K562 treated with DMSO at 1 percent for 12 hours (cell line): ENCODE data around the gene USF3. TPM values are rescaled to one million over a fixed set of nuclear protein-coding genes. Genes with fewer than 3 reads are reported as not detected.

Source experiments
- total RNA-seq: library from RNA; unstranded; fragments of 300-600 nt; gene quantifications from 2 replicates; pipeline ENCODE4 v1.2.3, GENCODE V29; 2022; ENCODE audit not compliant: insufficient read depth

USF3 gene
- 0.44 and 2.5 TPM in 2 replicates for total RNA-seq

DNA sequence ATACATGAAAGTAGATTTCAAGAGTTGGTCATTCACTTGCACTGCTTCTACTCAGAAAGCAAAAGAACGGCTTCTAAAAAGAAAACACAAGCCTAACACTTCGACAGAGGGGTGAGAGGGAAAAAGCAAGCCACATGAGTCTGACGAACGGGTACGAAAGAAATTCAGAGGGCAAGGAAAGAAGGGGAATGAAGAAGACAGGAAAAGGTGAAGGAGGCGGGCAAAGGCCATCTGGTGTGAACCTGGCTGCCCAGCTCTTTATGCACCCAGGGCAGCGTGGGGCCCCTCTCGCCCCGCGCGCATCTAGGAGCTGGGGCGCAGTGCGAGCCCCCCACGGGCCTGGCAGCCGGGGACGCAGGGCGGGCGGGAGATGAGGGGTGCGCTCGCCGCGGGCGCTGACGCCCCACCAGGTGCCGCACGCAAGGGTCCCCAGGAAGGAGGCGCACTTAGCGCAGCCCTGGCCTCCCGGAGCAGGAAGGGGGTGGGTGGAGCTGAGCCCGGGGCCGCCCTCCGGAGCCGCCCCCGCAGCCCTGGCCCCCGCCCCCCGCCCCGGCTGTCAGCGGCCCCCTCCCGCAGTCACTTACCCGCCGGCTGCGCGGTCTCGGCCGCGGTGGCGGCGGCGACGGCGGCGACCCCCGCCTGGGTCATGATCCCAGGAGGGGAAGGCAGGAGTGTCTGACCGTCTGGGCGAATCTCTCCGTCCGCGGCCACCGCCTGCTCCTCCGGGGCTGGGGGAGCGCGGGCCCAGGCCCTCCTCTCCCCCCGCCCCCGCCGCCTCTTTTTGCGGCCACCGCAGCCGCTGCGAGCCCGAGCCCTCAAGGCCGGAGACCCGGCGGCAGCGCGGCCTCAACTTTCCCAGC, at the start of gene USF3:
TSS of gene USF3 (minus strand) at position 857 of the 860 bp plus-strand sequence. CDS start 21,764 bp downstream, outside the sequence.

DNA sequence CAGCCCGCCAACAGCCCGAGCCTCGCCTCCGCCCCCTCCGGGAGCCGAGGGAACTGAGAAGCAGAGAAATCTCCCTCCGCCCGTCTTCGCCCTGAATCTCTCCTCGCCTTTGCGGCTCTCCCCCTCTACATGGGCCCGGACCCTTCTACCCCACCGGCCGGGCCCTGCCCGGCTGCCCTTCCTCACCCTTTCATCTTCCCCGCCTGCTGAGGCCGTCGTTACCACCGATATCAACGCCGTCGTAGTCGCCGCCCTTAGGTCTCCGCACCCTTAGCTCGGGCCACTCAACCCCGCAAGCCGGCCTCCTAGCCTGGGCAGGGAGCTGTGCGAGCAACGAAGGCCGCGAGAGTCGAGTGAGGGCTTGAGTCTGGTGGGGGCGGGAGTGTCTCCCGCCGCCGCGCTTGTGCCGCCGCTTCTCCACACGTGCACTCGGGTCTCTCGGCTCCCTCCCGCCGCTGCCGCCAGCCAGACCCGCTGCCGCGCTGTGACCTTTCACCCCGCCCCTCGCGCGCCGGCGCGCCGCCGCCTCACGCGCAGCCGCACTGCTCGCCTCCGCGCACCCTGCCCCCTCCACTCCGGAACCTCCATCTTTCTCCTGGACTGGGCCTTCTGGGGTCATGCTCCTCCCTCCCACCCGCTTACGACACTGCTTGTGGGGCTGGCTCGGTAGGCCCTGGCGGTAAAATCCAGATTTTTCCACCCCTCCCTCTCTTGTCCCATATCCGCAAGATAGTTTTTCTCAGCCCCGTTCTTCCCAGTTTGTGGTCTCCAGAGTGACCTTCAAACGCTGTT, 49.5 kb upstream of the USF3 start, which contains the start of gene NAA50:
TSS of gene NAA50 (minus strand) at position 494 of the 792 bp plus-strand sequence. CDS start at position 194, 300 bp downstream.

Other genes with a start within 250 kb of the USF3 start
- gene SPICE1, start 181.5 kb downstream of the USF3 start, total RNA-seq = 1.4 and 7.6 TPM in 2 replicates
- gene SIDT1, start 164.1 kb downstream of the USF3 start, total RNA-seq = not detected in 2 replicates
- 20.9 and 61.5 TPM in 2 replicates for gene NAA50, start 49.6 kb upstream of the USF3 start, total RNA-seq
- 14.0 and 35.2 TPM in 2 replicates for gene ATP6V1A, start 50.4 kb upstream of the USF3 start, total RNA-seq
- not detected in 2 replicates for gene GRAMD1C, start 142.1 kb upstream of the USF3 start, total RNA-seq